ENCODE results near the gene COL15A1. TPM values are rescaled to one million over a fixed set of nuclear protein-coding genes. Genes with fewer than 3 reads are reported as not detected.

Gene COL15A1
- total RNA-seq, 1 experiment from 2014 or later: not detected

DNA sequence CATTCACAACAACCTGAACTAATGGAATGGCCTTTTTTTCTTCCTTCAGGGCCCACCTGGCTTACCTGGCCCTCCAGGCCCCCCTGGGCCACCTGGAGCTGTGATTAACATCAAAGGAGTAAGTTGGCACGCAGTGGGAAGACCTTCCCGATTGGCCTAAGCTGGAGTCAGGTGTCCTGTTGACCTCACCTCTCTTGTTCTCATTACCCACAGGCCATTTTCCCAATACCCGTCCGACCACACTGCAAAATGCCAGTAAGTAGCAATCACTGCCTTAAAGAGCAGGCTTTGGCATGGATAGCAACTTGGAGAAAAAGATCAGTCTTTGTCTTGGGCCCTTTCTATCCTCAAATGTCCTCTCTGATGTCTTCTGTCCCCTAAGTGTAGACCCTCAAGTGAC is 105.9 kb downstream of the COL15A1 start:
- Histone ChIP-seq H3K23ac (ENCODE audit: insufficient read length, low read depth, low read length) (no peak overlapping the region), H3K4me1 (ENCODE audit: insufficient read depth, low read length) (no peaks in the 10 kb centered on the region), H3K27ac (ENCODE audit: insufficient read length, low read depth, low read length) (no peak overlapping the region), H4K5ac (ENCODE audit: insufficient read length, low read depth, low read length) (no peak overlapping the region), H2BK15ac (ENCODE audit: low read depth, low read length) (no peak overlapping the region), H3K4ac (ENCODE audit: low read depth, low read length) (no peak overlapping the region), H3T11ph (ENCODE audit: low read length) (no peak overlapping the region), H2BK5ac (ENCODE audit: insufficient read length, low read length) (no peak overlapping the region), H3K4me2 (ENCODE audit: insufficient read depth, insufficient read length, low read length) (no peak overlapping the region), H2BK20ac (ENCODE audit: low read depth, low read length, poor library complexity, severe bottlenecking) (no peak overlapping the region), H3K9me3 (ENCODE audit: control insufficient read depth, low read depth, low read length) (no peaks in the 10 kb centered on the region), H3K14ac (ENCODE audit: insufficient read depth, low read length) (no peak overlapping the region), H3K18ac (ENCODE audit: insufficient read length, low read depth, low read length) (no peak overlapping the region), H4K91ac (ENCODE audit: insufficient read length, low read depth, low read length) (no peak overlapping the region), H3K79me2 (ENCODE audit: insufficient read depth, low read length) (no peaks in the 10 kb centered on the region), H2BK12ac (ENCODE audit: insufficient read length, low read depth, low read length) (no peak overlapping the region), H3K9ac (ENCODE audit: extremely low read depth, insufficient read length, low read length) (no peak overlapping the region), H4K20me1 (ENCODE audit: control insufficient read depth, insufficient read depth, insufficient read length) (no peaks in the 10 kb centered on the region), H4K8ac (replicated peaks; ENCODE audit: insufficient read length, low read depth, low read length) (no peak overlapping the region), H3K23me2 (ENCODE audit: insufficient read length, low read depth, low read length, poor library complexity, severe bottlenecking) (no peaks in the 10 kb centered on the region), H2AK5ac (ENCODE audit: insufficient read length, low read length) (no peak overlapping the region), H3K56ac (ENCODE audit: insufficient read length, low read depth, low read length) (no peak overlapping the region), H2AFZ (ENCODE audit: low read length) (no peak overlapping the region), H3K79me1 (ENCODE audit: insufficient read depth, low read depth, low read length, poor library complexity, severe bottlenecking) (no peaks in the 10 kb centered on the region), H3K27me3 (ENCODE audit: insufficient read depth, low read length) (no peaks in the 10 kb centered on the region), H2BK120ac (ENCODE audit: low read depth, low read length, poor library complexity, severe bottlenecking) (no peak overlapping the region)
- H3K27me3 Mint-ChIP-seq (ENCODE audit: low read depth): no peaks in the 10 kb centered on the region
- peaks cover 3 to 8% of the 10 kb centered on the region in 2 experiments; a peak in 3 of 4 replicates for H3K4me1 Mint-ChIP-seq
- H3K4me3 Mint-ChIP-seq: no peak overlapping the region
- no CpG with 5 or more reads among the region's 4 CpGs for WGBS (ENCODE audit: extremely low coverage, insufficient read length, low lambda C conversion rate)
- no peak for DNase-seq
- no peaks in the 10 kb centered on the region for H3K36me3 Mint-ChIP-seq (ENCODE audit: insufficient read depth in 1 of 3, low read depth in 3 of 3)
- no peak overlapping the region for H3K27ac Mint-ChIP-seq
- TF ChIP-seq, protein P1, sequence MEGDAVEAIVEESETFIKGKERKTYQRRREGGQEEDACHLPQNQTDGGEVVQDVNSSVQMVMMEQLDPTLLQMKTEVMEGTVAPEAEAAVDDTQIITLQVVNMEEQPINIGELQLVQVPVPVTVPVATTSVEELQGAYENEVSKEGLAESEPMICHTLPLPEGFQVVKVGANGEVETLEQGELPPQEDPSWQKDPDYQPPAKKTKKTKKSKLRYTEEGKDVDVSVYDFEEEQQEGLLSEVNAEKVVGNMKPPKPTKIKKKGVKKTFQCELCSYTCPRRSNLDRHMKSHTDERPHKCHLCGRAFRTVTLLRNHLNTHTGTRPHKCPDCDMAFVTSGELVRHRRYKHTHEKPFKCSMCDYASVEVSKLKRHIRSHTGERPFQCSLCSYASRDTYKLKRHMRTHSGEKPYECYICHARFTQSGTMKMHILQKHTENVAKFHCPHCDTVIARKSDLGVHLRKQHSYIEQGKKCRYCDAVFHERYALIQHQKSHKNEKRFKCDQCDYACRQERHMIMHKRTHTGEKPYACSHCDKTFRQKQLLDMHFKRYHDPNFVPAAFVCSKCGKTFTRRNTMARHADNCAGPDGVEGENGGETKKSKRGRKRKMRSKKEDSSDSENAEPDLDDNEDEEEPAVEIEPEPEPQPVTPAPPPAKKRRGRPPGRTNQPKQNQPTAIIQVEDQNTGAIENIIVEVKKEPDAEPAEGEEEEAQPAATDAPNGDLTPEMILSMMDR (conservative IDR thresholded peaks at IDR 0.05): no peak
- peaks cover 2 to 4% of the 10 kb centered on the region in 2 experiments; a peak in 3 of 5 replicates for H3K9me3 Mint-ChIP-seq
